Colonic mucosa (tissue), 4 donors: ENCODE data around the gene FCHO2. TPM values are rescaled to one million over a fixed set of nuclear protein-coding genes. Genes with fewer than 3 reads are reported as not detected.

ENCODE experiments used
- DNase-seq: peaks from one replicate; pipeline ENCODE4 v3.0.0-alpha.2; 2020
- H3K27ac ChIP-seq: fragments of 200-600 bp; one replicate; pipeline ENCODE4 v1.8.0; 2021
- H3K27me3 ChIP-seq: fragments of 200-600 bp; one replicate; pipeline ENCODE4 v1.8.0; 2021
- H3K36me3 ChIP-seq: fragments of 200-600 bp; one replicate; pipeline ENCODE4 v1.8.0; 2021
- H3K4me1 ChIP-seq: fragments of 200-600 bp; one replicate; pipeline ENCODE4 v1.8.0; 2021; ENCODE audit warnings: mild to moderate bottlenecking
- H3K4me3 ChIP-seq: fragments of 200-600 bp; one replicate; pipeline ENCODE4 v1.8.0; 2021
- H3K9ac ChIP-seq, 2 donors: one replicate each; pipeline ENCODE4 v1.7.0; 2013; ENCODE audit warnings: control low read depth in 2 of 2, low read depth in 2 of 2, low read length in 2 of 2
- H3K9me3 ChIP-seq: fragments of 200-600 bp; one replicate; pipeline ENCODE4 v1.8.0; 2021
- intact Hi-C: fragments of 100-400 bp; cut with DNase I; formaldehyde crosslinking; loops from one replicate; pipeline ENCODE4 v1.14.1; 2022
- total RNA-seq, 2 donors: library from RNA; stranded (reverse); fragmentation: NEBNext Ultra II Directional in 1 of 2; extraction: Animal tissue kit (Norgen Biotek cat#: 25700) in 1 of 2; gene quantifications; one replicate each; pipeline ENCODE4 v1.2.1, GENCODE V29; 2021
- TF ChIP-seq, protein P1 (sequence below): fragments of 200-600 bp; IDR thresholded peaks from one replicate; pipeline ENCODE4 v1.8.0; 2022; ENCODE audit warnings: antibody characterized with exemption, mild to moderate bottlenecking
- donor health status: healthy.
- donor health status: DM: no; HTN: no; CAD: no.
- donor health status: DM: no; HTN: no; CAD: no.

FCHO2 gene
- total RNA-seq, 2 donors from 2014 or later = 30.9 to 56.5 TPM

DNA sequence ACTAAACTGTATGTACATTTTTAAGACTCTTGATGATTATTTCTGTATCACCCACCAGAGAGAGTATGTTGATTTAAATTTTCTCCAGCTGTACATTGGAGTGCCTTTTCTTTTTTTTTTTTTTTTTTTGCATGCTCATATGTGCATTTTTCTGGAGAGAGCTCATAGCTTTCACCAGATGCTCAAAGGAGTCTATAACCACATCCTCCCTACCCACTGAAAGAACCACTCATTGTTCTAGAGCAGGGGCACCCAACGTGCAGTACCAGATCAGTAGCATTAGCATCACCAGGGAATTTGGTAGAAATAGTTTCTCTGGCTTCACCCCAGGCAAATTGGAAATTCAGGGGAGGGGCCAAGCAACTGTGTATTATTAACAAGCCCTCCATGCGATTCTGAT, 110.6 kb downstream of the FCHO2 start:
- Histone ChIP-seq H3K9ac (no peak overlapping the region), H3K4me1 (no peaks in the 10 kb centered on the region), H3K27me3 (no peaks in the 10 kb centered on the region), H3K4me3 (no peak overlapping the region), H3K36me3 (peaks cover 5% of the 10 kb centered on the region), H3K27ac (no peak overlapping the region), H3K9me3 (no peaks in the 10 kb centered on the region)
- DNase-seq = no peak
- TF ChIP-seq, protein P1, sequence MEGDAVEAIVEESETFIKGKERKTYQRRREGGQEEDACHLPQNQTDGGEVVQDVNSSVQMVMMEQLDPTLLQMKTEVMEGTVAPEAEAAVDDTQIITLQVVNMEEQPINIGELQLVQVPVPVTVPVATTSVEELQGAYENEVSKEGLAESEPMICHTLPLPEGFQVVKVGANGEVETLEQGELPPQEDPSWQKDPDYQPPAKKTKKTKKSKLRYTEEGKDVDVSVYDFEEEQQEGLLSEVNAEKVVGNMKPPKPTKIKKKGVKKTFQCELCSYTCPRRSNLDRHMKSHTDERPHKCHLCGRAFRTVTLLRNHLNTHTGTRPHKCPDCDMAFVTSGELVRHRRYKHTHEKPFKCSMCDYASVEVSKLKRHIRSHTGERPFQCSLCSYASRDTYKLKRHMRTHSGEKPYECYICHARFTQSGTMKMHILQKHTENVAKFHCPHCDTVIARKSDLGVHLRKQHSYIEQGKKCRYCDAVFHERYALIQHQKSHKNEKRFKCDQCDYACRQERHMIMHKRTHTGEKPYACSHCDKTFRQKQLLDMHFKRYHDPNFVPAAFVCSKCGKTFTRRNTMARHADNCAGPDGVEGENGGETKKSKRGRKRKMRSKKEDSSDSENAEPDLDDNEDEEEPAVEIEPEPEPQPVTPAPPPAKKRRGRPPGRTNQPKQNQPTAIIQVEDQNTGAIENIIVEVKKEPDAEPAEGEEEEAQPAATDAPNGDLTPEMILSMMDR = no peak
- intact Hi-C loops = no loop called here

DNA sequence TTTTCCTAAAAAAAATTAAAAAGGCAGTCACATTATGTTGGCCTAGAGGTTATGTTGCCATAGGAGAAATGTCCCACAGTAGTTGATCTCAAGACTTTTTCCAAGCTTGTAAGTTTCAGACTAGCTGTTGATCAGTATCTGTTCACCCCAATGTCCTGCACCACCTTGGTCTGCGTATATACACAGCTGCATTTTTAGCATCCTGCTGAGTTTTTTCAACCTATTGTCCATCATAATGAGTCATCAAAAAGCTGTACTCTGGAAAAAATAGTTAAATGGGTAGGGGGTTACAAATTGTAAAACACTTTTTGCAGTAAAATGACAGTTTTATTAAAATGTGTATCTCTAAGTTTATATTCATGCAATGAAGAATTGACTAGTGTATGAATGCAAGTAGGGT, 111.4 kb downstream of the FCHO2 start:
- Histone ChIP-seq H3K4me1 (no peaks in the 10 kb centered on the region), H3K36me3 (peaks cover 5% of the 10 kb centered on the region), H3K27ac (no peak overlapping the region), H3K4me3 (no peak overlapping the region), H3K27me3 (no peaks in the 10 kb centered on the region), H3K9me3 (no peaks in the 10 kb centered on the region), H3K9ac (no peak overlapping the region)
- TF ChIP-seq, protein P1 = no peak
- no peak for DNase-seq
- intact Hi-C loops = no loop called here

DNA sequence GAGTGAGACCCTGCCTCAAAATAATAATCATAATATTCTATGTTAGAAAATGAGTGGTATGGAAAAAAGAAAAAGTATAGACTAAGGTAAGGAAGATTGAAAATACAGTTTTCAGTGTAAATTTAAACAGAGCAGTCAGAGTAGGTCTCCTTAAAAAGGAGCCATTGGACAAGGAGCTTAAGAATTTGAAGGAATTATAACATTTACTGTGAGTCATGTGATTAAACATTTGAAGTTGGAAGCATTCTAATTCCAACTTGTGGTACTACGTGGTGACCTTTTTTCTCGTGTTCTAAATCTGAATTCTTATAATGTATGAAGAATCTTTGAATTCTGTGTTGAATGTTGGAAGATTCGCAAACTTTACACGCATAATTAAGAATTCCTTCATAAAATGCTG, 125.3 kb downstream of the FCHO2 start:
- intact Hi-C loops = loop anchor here (5.0 to 10.0 kb wide), 3 partner anchors 136 to 371 kb away; no protein-coding TSS in a partner anchor
- TF ChIP-seq, protein P1 = no peak
- Histone ChIP-seq H3K36me3 (no peaks in the 10 kb centered on the region), H3K4me1 (no peaks in the 10 kb centered on the region), H3K27me3 (no peaks in the 10 kb centered on the region), H3K9me3 (no peaks in the 10 kb centered on the region), H3K9ac (no peak overlapping the region), H3K27ac (no peak overlapping the region), H3K4me3 (no peak overlapping the region)
- no peak for DNase-seq

DNA sequence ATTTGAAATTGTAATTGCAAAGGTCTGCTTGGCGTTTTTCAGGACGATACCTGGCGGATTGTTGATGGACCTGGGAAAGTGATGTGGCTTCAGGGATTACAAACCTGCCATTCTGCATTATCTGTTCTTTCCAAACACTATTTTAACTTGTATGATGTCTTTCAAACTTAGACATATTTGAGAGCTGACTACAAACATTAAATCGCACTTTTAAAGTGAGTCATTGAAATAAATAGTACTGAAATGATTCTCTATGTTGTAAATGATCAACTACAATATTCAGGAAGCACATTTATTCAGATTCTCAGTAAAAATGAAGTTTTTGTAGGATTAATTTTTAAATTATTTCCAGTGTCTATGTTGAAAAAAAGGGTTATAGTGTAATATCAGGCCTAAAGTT, 132.2 kb downstream of the FCHO2 start:
- Histone ChIP-seq H3K36me3 (no peaks in the 10 kb centered on the region), H3K27me3 (no peaks in the 10 kb centered on the region), H3K4me3 (no peak overlapping the region), H3K9me3 (no peaks in the 10 kb centered on the region), H3K27ac (no peak overlapping the region), H3K4me1 (no peaks in the 10 kb centered on the region), H3K9ac (no peak overlapping the region)
- intact Hi-C loops = loop anchor here (10.0 kb wide), 1 partner anchor 207 kb away; no protein-coding TSS in a partner anchor
- TF ChIP-seq, protein P1 = no peak
- DNase-seq = no peak

DNA sequence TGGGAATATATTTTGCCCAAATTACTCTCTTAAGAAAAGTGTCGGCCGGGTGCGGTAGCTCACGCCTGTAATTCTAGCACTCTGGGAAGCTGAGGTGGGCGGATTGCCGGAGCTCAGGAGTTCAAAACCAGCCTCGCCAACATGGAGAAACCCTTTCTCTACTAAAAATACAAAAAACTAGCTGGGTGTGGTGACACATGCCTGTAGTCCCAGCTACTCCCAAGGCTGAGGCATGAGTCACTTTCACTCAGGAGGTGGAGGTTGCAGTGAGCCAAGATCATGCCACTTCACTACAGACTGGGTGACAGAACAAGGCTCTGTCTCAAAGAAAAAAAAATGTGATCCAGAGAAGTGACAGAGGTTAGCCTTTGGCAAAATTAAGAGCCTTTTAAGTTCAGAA, 138.1 kb downstream of the FCHO2 start:
- no peak overlapping the region for H3K27ac ChIP-seq
- no peak for DNase-seq
- intact Hi-C loops = no loop called here
- H3K4me1 ChIP-seq = no peaks in the 10 kb centered on the region
- H3K4me3 ChIP-seq = no peak overlapping the region
- TF ChIP-seq, protein P1 = no peak
- no peak overlapping the region for H3K9ac ChIP-seq
- no peaks in the 10 kb centered on the region for H3K9me3 ChIP-seq
- no peaks in the 10 kb centered on the region for H3K27me3 ChIP-seq
- H3K36me3 ChIP-seq = no peaks in the 10 kb centered on the region
